Skeletal muscle cell (primary cell): Measurements from ENCODE around the gene DOCK11.
"Not testable (repeated sequence)": the region's sequence is repeated elsewhere in the genome, so short reads cannot be mapped to it uniquely, and the experiment has no call there.

ENCODE experiments used
- DNase-seq: peaks from one replicate; pipeline ENCODE4 v3.0.0-alpha.2; 2010; ENCODE audit warnings: low read depth
- H3K4me3 ChIP-seq: 2 replicates; pipeline ENCODE4 v1.5.1; 2011; ENCODE audit warnings: low read depth, mild to moderate bottlenecking, control low read depth, low read length, moderate library complexity

The DOCK11 gene

GRCh38 chrX:118560489-118560888, 64.9 kb downstream of the DOCK11 start:
- no peak for DNase-seq
- H3K4me3 ChIP-seq: no peak overlapping the region

GRCh38 chrX:118562582-118563164, 67.1 kb downstream of the DOCK11 start:
- no peak for DNase-seq
- H3K4me3 ChIP-seq: no peak overlapping the region

- H3K4me3 ChIP-seq: no peak overlapping the region
Measured at GRCh38 chrX:118564498-118564897, 68.9 kb downstream of the DOCK11 start.

GRCh38 chrX:118565853-118566252, 70.2 kb downstream of the DOCK11 start:
- no peak for DNase-seq
- H3K4me3 ChIP-seq: no peak overlapping the region

More at GRCh38 chrX:118564498-118564897, 68.9 kb downstream of the DOCK11 start:
- DNase-seq: no peak

- DNase-seq: peak; percentile 44
- H3K4me3 ChIP-seq: no peak overlapping the region
Measured at GRCh38 chrX:118566359-118566758, 70.7 kb downstream of the DOCK11 start.

GRCh38 chrX:118569676-118570075, 74.1 kb downstream of the DOCK11 start:
- H3K4me3 ChIP-seq: no peak overlapping the region
- no peak for DNase-seq

- no peak for DNase-seq
- H3K4me3 ChIP-seq: no peak overlapping the region
Measured at GRCh38 chrX:118570209-118570608, 74.6 kb downstream of the DOCK11 start.

GRCh38 chrX:118571836-118572235, 76.2 kb downstream of the DOCK11 start:
- DNase-seq: peak; percentile 42
- no peak overlapping the region for H3K4me3 ChIP-seq

- no peak for DNase-seq
- no peak overlapping the region for H3K4me3 ChIP-seq
Measured at GRCh38 chrX:118574666-118575065, 79.1 kb downstream of the DOCK11 start.

- no peak for DNase-seq
- no peak overlapping the region for H3K4me3 ChIP-seq
Measured at GRCh38 chrX:118577041-118577440, 81.4 kb downstream of the DOCK11 start.

GRCh38 chrX:118579417-118579816, 83.8 kb downstream of the DOCK11 start:
- no peak overlapping the region for H3K4me3 ChIP-seq
- DNase-seq: no peak

- H3K4me3 ChIP-seq, DNase-seq: not testable (repeated sequence)
Measured at GRCh38 chrX:118582926-118583325, 87.3 kb downstream of the DOCK11 start.

GRCh38 chrX:118583781-118584180, 88.2 kb downstream of the DOCK11 start:
- no peak for DNase-seq
- no peak overlapping the region for H3K4me3 ChIP-seq

GRCh38 chrX:118585296-118585695, 89.7 kb downstream of the DOCK11 start:
- no peak overlapping the region for H3K4me3 ChIP-seq
- no peak for DNase-seq

GRCh38 chrX:118586206-118586605, 90.6 kb downstream of the DOCK11 start:
- H3K4me3 ChIP-seq, DNase-seq: not testable (repeated sequence)

- no peak for DNase-seq
- no peak overlapping the region for H3K4me3 ChIP-seq
Measured at GRCh38 chrX:118588715-118589114, 93.1 kb downstream of the DOCK11 start.

- DNase-seq: no peak
- no peak overlapping the region for H3K4me3 ChIP-seq
Measured at GRCh38 chrX:118589227-118589626, 93.6 kb downstream of the DOCK11 start.

GRCh38 chrX:118593407-118593806, 97.8 kb downstream of the DOCK11 start:
- no peak for DNase-seq
- no peak overlapping the region for H3K4me3 ChIP-seq

GRCh38 chrX:118594697-118595420, 99.2 kb downstream of the DOCK11 start:
- DNase-seq: no peak
- H3K4me3 ChIP-seq: no peak overlapping the region

- H3K4me3 ChIP-seq: no peak overlapping the region
- DNase-seq: no peak
Measured at GRCh38 chrX:118595501-118596042, 100.0 kb downstream of the DOCK11 start.

GRCh38 chrX:118596390-118596789, 100.8 kb downstream of the DOCK11 start:
- no peak for DNase-seq
- H3K4me3 ChIP-seq: no peak overlapping the region
